GM12878 (cell line): ENCODE results near the gene TNS4.

Source experiments
- CREB1 ChIP-seq: IDR thresholded peaks from 2 replicates; pipeline ENCODE4 v1.6.1; 2012; ENCODE audit warnings: low read depth, mild to moderate bottlenecking, inconsistent platforms
- CTCF ChIP-seq, 3 experiments: IDR thresholded peaks in 2 of 3; conservative IDR thresholded peaks in 1 of 3; 2 replicates each; pipeline ENCODE4 v1.5.1; 2011; ENCODE audit warnings: low read depth in 3 of 3, low read length in 3 of 3, mild to moderate bottlenecking in 3 of 3, control low read depth in 2 of 3, moderate library complexity in 2 of 3, inconsistent platforms in 1 of 3, mixed read lengths in 1 of 3; ENCODE audit not compliant: control insufficient read depth in 2 of 3, insufficient read depth in 1 of 3; ENCODE audit errors: extremely low read depth in 1 of 3
- USF2 ChIP-seq: IDR thresholded peaks from 2 replicates; pipeline ENCODE4 v1.6.1; 2011; ENCODE audit warnings: low read depth, low read length, improper control_type of control experiment, borderline replicate concordance
- ZNF622 ChIP-seq: fragments of 450-650 bp; IDR thresholded peaks from 2 replicates; pipeline ENCODE4 v1.6.1; 2017; ENCODE audit warnings: mild to moderate bottlenecking, inconsistent platforms

GRCh38 chr17:40448213-40448638 is 53.2 kb downstream of the TNS4 start:
- TF ChIP-seq ZNF622 (no peak), USF2 (no peak), CTCF (IDR thresholded peaks at IDR 0.05 in 2 of 3, conservative IDR thresholded peaks at IDR 0.05 in 1 of 3; ENCODE audit: control insufficient read depth in 2 of 3, extremely low read depth in 1 of 3, insufficient read depth in 1 of 3, low read depth in 3 of 3, low read length in 3 of 3) (no peak), CREB1 (no peak)
